RWPE2 (cell line): ENCODE results near the gene BAZ1A.

Source experiments
- ATAC-seq: fragments of 200-7000 bp; cut with Tn5 transposase; 3 replicates; pipeline ENCODE4 v1.9.1; 2021; ENCODE audit warnings: low read depth
- DNase-seq: peaks from one replicate; pipeline ENCODE4 v3.0.0-alpha.2; 2020; ENCODE audit warnings: low spot score
- H3K27ac ChIP-seq: fragments of 450-650 bp; 2 replicates; pipeline ENCODE4 v1.5.1; 2017; ENCODE audit warnings: mild to moderate bottlenecking; ENCODE audit not compliant: poor library complexity, severe bottlenecking
- H3K27me3 ChIP-seq: fragments of 250-450 bp; sonication (Bioruptor Pico); 2 replicates; pipeline ENCODE4 v1.5.1; 2021; ENCODE audit warnings: mild to moderate bottlenecking, moderate library complexity; ENCODE audit not compliant: insufficient read depth, poor library complexity, severe bottlenecking
- H3K36me3 ChIP-seq: fragments of 250-450 bp; sonication (Bioruptor Pico); 2 replicates; pipeline ENCODE4 v1.5.1; 2020; ENCODE audit warnings: low read depth, mild to moderate bottlenecking, moderate library complexity
- H3K4me1 ChIP-seq: fragments of 250-450 bp; sonication (Bioruptor Pico); 2 replicates; pipeline ENCODE4 v1.5.1; 2021; ENCODE audit warnings: mild to moderate bottlenecking, moderate library complexity; ENCODE audit not compliant: insufficient read depth, poor library complexity, severe bottlenecking
- H3K4me3 ChIP-seq: fragments of 250-450 bp; sonication (Bioruptor Pico); 2 replicates; pipeline ENCODE4 v1.5.1; 2021; ENCODE audit warnings: mild to moderate bottlenecking, moderate library complexity; ENCODE audit not compliant: severe bottlenecking
- H3K9me3 ChIP-seq: fragments of 250-450 bp; sonication (Bioruptor Pico); 2 replicates; pipeline ENCODE4 v1.5.1; 2021; ENCODE audit warnings: mild to moderate bottlenecking, moderate library complexity; ENCODE audit not compliant: severe bottlenecking
- CTCF ChIP-seq: fragments of 450-650 bp; IDR thresholded peaks from one replicate; pipeline ENCODE4 v1.5.1; 2017; ENCODE audit warnings: mild to moderate bottlenecking, moderate library complexity; ENCODE audit not compliant: poor library complexity, severe bottlenecking

The BAZ1A gene

GRCh38 chr14:34715127-34715863 is 159.9 kb downstream of the BAZ1A start:
- Histone ChIP-seq H3K36me3 (peaks cover 30% of the 10 kb centered on the region), H3K27ac (peak overlapping the region; percentile 81), H3K27me3 (no peaks in the 10 kb centered on the region), H3K4me1 (peaks cover 33% of the 10 kb centered on the region), H3K4me3 (peak overlapping the region; percentile 78), H3K9me3 (no peaks in the 10 kb centered on the region)
- ATAC-seq: no peak
- no peak for DNase-seq
- TF ChIP-seq CTCF: no peak

GRCh38 chr14:34714320-34715126 is 160.6 kb downstream of the BAZ1A start, which contains the start of gene CFL2:
Gene CFL2, minus strand, starts transcription at chr14:34714593. Its CDS starts 53 bp downstream, at chr14:34714540.
- H3K4me1 ChIP-seq: peaks cover 34% of the 10 kb centered on the region
- H3K27me3 ChIP-seq: no peaks in the 10 kb centered on the region
- peaks cover 34% of the 10 kb centered on the region for H3K36me3 ChIP-seq
- H3K27ac ChIP-seq: peak within 1 kb of the TSS; percentile 81
- TF ChIP-seq CTCF: no peak
- ATAC-seq (peak; percentile 76), DNase-seq (peak; percentile 76)
- peak within 1 kb of the TSS; percentile 78 for H3K4me3 ChIP-seq
- no peaks in the 10 kb centered on the region for H3K9me3 ChIP-seq

- Histone ChIP-seq H3K4me1 (peaks cover 37% of the 10 kb centered on the region), H3K4me3 (peak overlapping the region; percentile 78), H3K27me3 (no peaks in the 10 kb centered on the region), H3K9me3 (no peaks in the 10 kb centered on the region), H3K27ac (peak overlapping the region; percentile 81), H3K36me3 (peaks cover 39% of the 10 kb centered on the region)
- DNase-seq (no peak), ATAC-seq (peak; percentile 16)
- TF ChIP-seq CTCF: no peak
These were observed 161.4 kb downstream of the BAZ1A start for GRCh38 chr14:34713681-34714319.

- ATAC-seq (no peak), DNase-seq (no peak)
- H3K4me3 ChIP-seq: peak overlapping the region; percentile 78
- peak overlapping the region; percentile 81 for H3K27ac ChIP-seq
- no peaks in the 10 kb centered on the region for H3K9me3 ChIP-seq
- peaks cover 39% of the 10 kb centered on the region for H3K36me3 ChIP-seq
- H3K27me3 ChIP-seq: no peaks in the 10 kb centered on the region
- H3K4me1 ChIP-seq: peaks cover 40% of the 10 kb centered on the region
- TF ChIP-seq CTCF: no peak
These were observed 162.0 kb downstream of the BAZ1A start for GRCh38 chr14:34713122-34713680.
